ENCODE data around the gene KIF26B.

The KIF26B gene

DNA sequence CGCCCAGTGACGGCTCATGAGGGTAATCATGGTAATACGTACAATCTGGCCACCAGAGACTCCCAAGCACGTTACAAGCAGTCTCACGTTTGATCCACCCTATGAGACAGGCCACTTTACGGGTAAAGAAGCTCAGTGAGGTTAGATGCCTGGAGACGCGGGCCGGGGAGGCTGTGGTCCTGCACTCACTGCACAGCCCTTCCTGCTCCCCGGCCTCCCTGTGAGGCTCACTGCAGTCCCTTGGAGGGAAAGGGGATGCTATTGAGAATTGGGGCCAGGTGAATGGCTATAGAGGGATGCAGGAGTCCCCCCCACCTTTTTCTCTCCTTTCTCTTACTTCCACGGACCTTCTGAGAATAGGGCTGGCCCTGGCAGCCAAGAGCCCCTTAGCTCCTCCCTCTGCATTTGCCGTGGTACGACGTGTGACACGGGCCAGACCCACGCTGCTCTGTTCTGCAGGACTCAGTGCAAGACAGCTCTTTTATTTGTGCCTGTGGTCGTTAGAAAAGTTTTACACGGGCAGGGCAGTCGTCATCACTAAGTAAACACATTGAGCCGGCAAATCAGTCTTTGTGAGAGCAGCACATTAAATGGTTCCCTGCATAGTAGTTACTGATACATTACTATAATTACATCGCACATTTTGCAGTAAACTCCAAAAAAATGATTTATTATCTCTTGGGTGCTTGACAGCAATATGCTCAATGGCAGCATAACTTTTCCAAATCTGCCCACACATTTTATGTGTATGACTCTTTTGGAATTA is 18.8 kb downstream of the KIF26B start:
- peak; percentile 13 for DNase-seq

DNA sequence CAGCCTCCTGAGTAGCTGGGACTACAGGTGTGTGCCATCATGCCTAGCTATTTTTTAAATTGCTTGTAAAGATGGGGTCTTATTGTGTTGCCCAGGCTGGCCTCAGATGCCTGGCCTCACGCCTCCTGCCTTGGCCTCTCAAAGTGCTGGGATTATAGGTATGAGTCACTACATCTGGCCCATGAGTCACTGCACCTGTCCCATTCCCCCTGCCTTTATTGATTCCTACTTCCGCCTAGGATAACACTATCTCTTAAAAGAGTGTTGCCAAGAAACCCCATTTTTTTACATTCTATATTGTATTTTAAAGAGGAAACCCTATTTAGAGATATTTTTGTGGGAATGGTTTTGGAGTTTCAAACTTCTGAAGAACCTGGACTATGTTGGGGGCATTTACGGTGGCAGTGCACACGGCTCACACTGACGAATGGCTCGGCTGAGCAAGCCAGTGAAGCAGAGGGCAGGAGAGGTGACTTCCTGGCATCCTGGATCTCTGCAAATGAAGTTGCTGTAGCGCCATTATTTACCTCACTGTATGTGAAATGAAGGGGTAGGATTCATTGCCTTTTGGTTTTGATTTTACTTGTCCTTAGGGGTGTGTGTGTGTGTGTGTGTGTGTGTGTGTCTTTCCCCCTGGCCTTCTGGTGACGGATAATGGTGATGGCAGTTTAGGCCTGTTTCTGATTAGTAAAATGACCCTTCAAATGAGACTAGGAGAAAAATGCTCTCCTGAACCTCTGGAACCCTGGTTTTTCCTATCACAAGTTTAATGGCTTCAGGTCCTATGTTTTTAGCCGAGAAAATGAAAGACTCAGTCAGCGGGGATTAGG is 22.5 kb downstream of the KIF26B start:
- DNase-seq, result peak; percentile 13

DNA sequence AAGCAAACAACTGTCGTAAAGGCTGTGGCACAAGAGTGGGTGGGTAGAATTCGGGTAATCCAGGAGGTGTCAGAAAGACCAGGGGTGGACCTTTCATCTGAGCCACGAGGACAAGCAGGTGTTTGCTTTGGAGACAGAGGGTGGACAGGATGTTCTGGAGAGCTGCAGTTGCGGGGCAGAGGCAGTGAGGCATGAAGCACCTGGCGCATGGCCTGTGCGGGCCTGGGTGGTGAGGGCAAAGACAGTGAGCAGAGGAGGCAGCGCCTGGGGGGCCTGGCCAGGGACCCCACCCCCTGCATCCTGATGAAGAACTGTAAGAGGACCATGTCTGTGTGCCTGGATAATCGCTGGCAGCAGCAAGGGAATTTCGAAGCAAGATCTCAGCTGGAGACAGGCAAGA is 24.9 kb downstream of the KIF26B start:
- peak; percentile 38 for DNase-seq

DNA sequence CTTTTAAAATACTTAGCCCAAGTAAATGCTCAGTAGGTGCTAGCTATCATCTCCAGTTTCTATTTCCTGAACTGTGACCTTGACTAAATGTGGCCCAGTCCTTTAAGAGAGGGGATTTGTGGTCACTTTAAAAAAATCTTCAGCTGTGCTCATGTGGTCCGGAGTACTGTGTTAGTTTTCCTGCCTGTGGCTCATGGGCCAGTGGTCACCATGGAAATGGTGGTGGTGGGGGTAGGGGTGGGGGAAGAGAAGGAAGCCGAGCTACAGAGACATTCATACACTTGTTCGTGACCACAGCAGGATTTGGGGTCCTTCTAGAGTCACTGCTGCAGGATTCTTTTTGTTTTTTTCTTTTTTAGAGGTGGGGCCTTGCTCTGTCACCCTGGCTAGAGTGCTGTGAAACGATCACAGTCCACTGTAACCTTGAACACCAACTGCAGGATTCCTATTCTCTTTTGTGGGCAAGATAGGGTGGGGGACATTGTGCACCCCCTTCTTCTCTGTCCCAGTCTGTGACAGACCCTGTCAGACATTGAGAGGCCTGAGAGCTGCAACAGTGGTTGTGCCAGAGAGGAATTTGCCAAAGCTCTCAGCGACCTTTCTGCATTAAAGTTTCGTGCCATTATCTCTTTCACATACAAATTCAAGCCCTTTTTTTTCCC is 25.8 kb downstream of the KIF26B start:
- DNase-seq, result no peak

DNA sequence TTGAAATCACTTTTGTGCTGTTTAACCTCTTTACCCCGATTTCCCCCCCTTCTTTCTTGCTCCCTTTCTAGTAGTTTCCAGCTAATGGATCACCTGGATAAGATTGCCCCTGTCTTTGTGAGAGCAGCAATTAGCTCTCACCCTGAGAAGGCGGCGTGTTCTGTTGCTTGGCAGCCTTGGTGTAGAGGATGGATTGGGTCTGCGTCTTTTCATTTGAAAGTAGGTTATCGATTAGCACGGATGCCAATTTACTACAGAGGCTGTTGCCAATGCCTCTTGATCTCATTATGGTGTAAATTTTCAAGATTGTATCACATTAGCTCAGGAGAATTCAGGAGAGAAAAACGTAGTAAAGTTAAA is 26.4 kb downstream of the KIF26B start:
- DNase-seq, result no peak

DNA sequence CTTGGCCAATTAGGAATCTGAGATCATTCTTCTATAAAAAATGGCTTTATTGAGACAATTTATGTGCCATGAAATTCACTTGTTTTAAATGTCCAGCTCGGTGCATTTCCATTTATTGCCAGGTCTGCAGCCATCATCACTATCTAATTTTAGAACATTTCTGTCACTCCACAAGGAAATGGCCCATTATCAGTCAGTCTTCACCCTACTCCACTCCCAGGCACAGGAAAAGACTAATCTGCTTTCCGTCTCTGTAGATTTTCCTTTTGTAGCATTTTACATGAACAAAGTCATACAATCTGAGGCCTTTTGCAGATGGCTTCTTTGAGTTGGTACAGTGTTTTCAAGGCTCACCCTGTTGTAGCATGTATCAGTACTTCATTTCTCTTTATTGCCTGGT is 27.2 kb downstream of the KIF26B start:
- DNase-seq, result no peak

DNA sequence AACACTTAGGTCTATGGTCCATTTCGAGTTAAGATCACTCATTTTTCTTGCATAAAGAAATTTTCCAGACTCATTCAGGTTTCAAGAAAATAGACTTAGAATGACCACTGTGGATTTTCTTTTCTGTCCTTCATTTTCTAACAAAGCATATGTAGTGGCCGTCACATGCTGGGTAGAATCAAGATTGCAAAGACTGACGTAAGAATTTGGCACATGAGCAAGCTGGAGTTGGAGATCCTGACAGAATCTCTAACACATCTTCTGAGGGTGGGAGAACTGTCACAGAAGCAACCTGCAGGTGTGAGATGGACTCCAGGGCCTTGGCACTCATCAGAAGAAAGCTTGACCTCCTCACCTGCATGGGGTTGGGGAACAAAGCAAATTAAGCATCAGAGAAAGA is 28.6 kb downstream of the KIF26B start:
- no peak for DNase-seq

DNA sequence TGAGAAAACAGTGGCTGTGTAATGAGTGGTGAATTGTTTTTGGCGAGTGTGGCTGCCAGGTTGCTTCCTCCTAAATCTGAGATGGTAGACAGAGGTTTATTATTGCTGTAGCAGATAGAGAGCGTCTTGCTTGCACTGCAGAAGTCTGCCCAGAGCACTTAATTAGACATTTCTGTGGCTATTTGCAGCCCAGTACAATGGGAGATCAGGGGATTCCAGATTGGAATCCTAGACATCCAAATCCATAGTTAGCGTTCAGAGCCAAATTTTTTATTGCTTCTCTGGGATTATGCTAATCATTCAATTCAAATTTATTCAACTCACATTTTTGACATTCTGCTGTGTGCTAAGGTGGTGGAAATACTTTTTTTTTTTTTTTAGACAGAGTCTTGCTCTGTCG is 30.0 kb downstream of the KIF26B start:
- no peak for DNase-seq

DNA sequence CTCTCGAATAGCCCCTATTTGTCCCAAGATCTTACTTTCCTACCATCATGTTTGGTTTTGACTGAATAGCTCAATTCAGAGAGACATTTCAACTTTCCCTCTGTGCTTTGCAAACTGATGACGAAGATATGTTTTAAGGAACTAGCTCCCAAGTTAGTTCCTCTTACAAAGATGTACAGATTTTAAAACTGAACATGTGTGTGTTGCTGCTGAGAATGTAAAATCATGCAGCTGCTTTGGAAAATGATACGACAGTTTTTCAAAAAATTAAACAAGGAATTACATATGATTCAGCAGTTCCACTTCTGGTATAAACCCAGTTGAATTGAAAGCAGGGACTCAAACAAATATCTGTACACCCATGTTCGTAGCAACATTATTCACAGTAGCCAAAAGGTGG is 33.6 kb downstream of the KIF26B start:
- no peak for DNase-seq

DNA sequence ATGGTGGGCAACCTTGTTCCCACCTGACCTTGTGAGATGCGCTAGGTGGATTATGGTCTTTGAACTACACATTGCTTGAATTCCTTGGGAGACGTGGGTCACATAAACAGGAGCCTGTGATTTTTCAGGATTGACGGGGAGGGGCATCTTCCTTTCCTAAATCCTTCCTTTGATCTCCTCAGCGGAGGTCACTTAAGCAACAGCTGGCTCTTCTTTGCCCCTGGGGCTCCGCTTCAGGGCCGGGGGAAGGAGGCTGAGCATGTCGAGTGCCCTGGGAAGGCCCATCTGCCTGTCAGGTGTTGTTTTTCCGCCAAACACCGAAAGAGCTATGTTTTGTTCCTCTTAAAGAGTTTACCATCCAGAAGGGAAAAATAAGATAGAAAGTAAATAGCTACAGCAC is 40.6 kb downstream of the KIF26B start:
- no peak for DNase-seq

DNA sequence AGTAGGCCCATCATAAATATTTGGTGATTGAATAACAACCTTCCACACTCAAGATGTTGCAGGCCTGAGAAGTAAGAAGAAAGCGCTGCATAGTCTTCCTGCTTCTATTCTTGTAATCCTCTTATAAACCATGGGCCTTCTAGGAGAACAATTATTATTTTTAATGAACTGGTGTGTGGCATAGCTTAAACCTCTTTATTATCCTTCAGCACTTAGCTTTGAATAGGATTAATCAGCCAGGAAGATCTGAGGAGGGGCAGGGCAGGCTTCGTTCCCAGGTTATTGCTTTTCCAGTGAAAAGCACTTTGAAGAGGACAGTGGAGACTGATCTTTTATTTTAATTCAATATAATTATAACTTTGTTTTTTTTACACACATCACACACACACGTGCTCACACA is 42.3 kb downstream of the KIF26B start:
- DNase-seq, result no peak

DNA sequence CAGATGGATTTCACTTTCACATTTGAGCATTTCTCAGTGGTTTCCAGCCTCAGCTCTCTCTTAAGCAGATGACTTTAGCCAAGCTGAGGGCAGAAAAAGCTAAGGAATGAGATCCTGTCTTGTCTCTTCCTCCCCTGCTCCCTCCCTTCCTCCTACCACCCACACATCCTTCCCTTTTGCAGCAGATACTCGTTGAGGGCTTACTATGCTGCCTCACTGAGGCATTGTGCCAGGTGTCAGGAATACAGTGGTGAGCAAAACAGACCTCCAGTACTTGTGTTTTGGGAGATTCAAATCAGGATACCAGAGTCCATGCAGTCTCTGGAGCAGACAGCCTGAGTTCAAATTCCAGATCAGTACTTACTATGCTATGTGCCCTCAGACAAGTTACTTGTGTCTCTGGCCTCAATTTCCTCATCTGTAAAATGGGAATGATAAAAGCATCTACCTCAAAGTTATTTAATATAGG is 43.2 kb downstream of the KIF26B start:
- no peak for DNase-seq

DNA sequence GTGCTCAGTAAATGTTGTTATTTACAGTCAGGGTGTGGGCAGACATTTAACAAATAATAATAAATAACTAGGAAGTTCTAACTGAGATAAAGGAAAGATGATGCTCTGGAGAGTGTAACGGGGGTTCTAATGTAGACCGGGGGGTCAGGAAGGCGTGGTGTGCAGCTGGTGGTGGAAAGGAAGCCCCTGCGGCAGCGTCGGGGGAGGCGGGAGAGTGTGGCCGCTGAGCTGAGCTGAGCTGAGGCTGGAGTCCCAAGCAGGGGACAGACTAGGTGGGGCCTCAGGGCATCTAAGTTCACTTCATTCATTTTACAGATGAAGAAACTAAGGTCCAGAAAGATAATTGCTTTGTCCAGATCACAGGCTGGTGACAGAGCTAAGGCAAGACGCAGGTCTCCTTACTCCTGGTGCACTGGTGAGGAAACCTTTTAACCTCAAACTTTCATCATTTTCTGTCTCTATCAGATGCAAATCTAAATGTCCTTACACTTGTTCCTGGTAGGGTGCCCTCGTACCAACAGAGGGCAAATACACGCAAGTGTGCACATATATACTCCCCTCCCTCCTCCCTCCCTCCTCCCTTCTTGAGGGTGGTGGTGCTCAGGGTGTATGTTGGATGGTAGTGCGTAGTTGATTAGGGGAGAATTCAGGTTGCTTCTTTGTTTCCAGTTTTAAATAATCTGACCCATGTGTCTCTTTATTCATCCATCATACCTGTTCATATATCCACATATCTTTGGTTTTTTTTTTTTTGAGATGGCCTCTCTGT is 44.1 kb downstream of the KIF26B start:
- no peak for DNase-seq

DNA sequence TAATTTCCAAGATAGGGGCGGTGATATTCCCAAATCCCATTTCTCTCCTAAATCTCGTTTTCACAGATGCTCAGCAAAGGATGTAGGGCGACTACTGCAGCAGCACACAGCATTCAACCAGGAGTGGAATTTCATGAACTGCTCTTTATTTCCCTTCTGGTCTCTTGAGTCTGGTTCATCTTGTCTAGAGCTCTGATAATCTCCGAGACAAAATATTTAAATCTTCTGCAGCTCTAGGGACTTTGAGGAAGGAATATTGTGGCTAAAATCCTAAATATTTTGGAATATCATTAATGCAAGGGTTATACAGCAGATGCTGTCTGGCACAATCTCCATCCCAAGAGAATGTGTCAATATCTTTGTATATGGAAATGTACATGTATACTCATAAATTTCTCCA is 45.4 kb downstream of the KIF26B start:
- no peak for DNase-seq

DNA sequence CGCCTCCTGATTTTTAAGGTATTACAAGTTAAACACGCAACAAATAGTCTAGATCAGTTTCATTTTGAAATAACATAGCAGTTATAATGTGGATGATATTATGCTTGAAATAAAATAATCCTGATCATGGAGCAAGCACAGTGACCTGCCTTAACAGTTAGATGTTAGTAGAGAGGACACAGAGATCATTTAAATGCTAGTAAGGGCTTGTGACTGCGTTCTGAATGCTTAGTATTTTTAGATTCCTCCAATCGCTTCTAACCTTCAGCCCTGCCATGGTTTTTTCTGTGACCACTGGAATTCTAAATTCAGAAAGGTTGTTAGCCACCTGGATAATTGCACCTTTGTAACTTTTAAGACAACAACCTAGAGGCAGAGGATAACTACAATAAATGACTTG is 46.4 kb downstream of the KIF26B start:
- DNase-seq, result no peak

DNA sequence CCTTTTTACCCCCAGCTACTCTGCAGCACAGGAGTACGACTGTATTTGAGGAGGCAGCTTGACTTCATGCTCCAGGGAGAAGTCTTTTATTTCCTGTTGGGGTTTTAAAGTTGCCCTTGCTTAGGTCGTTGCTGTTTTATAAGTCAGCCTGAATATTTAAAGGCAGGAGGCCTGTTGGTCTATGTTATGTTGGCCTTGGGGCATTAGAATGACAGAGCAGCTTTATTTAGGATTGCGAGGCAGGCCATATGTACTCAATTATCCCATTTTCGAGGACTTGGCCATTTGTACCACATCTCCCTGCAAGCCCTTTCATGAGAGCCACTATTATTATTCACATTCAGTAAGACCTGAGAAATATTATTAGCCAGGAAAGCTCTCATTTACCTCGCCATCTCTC is 47.0 kb downstream of the KIF26B start:
- DNase-seq, result no peak

DNA sequence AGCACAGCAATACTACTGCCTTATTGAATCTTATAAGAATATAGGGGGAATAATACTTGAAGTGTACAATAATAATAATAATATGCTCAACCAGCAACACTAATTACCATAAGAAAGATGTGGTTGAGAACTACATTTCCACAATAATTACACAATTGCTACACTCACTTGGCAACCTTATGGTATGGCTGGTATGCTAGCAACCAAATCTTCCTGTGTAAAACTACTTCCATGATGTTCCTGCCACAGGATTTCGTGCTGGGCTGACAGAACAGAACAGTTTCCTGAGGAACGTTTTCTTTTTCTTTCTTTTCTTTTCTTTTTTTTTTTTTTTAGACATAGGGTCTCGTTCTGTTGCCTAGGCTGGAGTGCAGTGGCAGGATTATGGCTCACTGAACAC is 50.6 kb downstream of the KIF26B start:
- DNase-seq, result no peak

DNA sequence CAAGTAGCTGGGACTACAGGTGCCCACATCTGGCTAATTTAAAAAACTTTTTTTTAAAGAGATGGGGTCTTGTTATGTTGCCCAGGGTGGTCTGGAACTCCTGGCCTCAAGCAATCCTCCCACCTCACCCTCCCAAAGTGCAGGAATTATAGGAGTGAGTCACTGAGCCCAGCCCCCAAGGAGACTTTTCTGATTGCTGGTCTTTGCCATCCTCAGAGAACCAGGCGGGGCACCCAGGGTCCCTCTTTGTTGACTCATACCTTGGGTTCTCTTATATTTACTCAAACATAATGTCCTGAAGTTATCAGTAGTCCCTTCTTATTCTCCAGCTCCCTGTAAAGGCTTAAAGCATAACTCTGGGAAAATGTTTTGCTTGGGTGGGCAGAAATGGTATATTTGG is 51.1 kb downstream of the KIF26B start:
- DNase-seq, result no peak

DNA sequence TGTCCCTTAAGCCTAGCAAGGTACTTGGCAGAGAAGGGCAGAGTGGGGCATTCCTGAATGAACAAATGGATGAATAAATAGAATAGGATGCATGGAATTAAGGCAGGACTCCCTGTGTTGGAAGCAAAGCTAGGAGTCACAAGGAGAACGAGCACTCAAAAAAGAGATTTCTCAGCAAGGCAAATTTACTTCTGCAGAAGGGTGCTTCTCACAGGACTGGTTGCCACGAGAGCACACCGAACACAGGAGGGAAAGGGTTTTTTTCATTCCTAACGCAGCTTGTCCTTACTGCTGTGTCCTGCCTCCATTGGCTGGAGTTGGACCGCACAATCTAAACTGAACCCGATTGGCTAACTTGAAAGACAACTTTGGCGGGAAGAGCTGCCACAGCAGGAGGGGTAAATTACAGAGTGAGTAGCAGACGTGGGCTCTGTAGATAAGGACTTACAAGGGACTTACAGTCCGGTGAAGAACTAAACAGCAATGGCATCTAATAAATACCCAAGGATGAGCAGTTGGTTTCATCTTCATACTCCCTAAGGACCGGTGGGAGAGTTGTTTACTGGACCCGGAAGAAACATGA is 52.4 kb downstream of the KIF26B start:
- DNase-seq, result no peak

DNA sequence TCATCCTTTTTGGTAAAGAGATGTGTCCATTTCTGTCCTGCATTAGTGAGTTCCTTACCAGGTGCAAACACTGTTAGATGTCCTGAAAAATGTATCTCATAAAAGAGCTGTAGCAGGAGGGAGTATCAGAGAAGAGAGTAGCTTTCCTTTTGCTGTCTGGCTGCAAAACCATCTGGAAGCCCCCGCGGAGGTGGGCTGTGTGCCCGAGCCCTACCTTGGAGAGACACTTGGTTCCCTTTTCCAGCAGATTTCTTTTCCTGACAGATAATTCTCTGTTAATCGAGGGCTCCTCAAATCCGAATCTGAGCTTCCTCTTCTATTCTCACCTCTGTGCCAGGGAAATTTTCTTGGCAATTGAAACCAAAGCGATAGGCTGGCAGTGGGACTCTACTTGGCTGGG is 53.0 kb downstream of the KIF26B start:
- no peak for DNase-seq

DNA sequence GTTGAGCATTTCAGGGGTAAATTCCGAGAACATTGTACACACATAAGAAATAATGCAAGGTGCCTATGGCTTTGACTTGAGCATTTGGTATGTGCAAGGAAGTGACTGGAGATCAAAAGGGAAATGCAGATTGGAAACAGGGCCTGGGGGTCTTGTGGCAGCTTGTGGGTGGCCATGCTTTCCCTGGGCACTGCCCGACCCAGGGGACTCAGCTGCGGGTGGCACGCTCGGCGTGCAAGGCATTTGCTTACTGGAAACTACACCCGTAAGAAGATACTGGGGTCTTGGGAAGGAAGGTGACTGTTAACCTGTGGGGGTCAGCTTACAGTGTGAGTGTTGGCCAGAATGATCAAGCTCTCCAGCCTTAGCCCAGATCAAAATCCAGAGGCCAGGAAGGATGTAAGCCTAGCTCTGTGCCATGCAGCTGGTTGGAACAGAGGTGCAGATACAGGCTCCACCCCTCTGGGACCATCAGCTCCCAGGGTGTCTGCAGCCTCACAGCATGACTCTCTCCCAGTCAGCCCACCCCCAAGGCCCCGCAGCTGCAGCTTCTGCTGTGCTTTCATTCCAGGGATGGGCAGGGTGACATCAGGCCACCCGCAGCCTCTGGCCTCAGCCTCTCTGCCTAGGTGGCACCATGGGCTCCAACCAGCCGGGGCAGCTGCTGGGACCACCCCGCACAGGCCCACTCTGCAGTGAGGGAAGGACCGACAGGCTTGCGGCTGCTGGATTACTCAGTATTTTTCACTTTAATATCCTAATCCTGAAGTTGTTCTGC is 55.1 kb downstream of the KIF26B start:
- peak; percentile 42 for DNase-seq

Data from NCI-H345 (cell line).